VCaP (cell line): Measurements from ENCODE around the gene ARID4B.
"Not testable (repeated sequence)": the region's sequence is repeated elsewhere in the genome, so short reads cannot be mapped to it uniquely, and the experiment has no call there.

ENCODE experiments used
- H3K27ac ChIP-seq: fragments of 450-650 bp; 2 replicates; pipeline ENCODE4 v1.5.1; 2017
- TF ChIP-seq, protein P1 (sequence below): fragments of 450-650 bp; conservative IDR thresholded peaks from 2 replicates; pipeline ENCODE4 v1.5.1; 2017; ENCODE audit warnings: mild to moderate bottlenecking, moderate library complexity

Gene ARID4B

GRCh38 chr1:235160383-235160956 lies 167.5 kb downstream of the ARID4B start:
- peak overlapping the region; percentile 83 for H3K27ac ChIP-seq
- TF ChIP-seq, protein P1, sequence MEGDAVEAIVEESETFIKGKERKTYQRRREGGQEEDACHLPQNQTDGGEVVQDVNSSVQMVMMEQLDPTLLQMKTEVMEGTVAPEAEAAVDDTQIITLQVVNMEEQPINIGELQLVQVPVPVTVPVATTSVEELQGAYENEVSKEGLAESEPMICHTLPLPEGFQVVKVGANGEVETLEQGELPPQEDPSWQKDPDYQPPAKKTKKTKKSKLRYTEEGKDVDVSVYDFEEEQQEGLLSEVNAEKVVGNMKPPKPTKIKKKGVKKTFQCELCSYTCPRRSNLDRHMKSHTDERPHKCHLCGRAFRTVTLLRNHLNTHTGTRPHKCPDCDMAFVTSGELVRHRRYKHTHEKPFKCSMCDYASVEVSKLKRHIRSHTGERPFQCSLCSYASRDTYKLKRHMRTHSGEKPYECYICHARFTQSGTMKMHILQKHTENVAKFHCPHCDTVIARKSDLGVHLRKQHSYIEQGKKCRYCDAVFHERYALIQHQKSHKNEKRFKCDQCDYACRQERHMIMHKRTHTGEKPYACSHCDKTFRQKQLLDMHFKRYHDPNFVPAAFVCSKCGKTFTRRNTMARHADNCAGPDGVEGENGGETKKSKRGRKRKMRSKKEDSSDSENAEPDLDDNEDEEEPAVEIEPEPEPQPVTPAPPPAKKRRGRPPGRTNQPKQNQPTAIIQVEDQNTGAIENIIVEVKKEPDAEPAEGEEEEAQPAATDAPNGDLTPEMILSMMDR = no peak

DNA sequence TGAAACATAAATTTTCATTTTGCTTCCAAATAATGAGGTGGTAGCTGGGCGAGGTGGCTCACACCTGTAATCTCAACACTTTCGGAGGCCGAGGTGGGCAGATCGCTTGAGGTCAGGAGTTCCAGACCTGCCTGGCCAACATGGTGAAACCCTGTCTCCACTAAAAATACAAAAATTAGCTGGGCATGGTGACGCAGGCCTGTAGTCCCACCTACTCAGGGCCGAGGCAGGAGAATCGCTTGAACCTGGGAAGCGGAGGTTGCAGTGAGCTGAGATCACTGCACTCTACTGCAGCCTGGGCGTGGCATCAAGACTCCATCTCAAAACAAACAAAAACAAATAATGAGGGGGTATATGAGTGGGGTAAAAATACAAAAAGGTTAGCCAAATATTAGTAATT lies 168.0 kb downstream of the ARID4B start:
- H3K27ac ChIP-seq = peak overlapping the region; percentile 83; the same call in 1 of the 2 replicates

DNA sequence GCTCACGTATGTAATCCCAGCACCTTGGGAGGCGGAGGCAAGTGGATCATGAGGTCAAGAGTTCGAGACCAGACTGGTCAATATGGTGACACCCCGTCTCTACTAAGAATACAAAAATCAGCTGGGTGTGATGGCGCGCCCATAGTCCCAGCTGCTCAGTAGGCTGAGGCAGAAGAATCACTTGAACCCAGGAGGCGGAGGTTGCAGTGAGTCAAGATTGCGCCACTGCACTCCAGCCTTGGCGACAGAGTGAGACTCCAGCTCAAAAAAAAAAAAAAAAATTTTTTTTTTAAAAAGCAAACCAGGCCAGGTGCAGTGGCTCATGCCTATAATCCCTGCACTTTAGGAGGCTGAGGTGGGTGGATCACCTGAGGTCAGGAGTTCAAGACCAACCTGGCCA lies 168.7 kb downstream of the ARID4B start:
- H3K27ac ChIP-seq = not testable (repeated sequence)

GRCh38 chr1:235158680-235159079 lies 169.3 kb downstream of the ARID4B start:
- no peak overlapping the region for H3K27ac ChIP-seq
- TF ChIP-seq, protein P1 = no peak

DNA sequence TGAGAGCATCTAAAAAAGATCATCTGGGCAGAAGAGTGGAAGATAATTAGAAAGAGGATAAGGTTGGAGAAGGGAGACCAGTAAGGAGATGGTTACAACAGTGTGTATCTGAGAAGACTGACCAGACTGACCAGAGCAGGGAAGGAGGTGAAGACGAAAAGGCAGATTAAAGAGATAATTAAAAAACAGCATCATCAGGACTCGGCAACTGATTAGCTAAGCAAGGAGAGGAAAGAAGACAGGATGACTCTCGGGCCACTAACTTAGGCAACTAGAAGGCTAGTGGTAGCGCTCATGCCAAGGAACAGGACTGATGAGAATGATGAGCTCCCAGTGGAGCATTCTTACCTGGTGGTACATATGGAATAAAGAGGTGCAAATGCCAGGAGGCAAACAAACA lies 170.8 kb downstream of the ARID4B start:
- TF ChIP-seq, protein P1 = no peak
- peak overlapping the region; percentile 32 for H3K27ac ChIP-seq

- H3K27ac ChIP-seq = peak overlapping the region; percentile 32
- TF ChIP-seq, protein P1 = no peak
These were observed 171.2 kb downstream of the ARID4B start for GRCh38 chr1:235156740-235157139.

DNA sequence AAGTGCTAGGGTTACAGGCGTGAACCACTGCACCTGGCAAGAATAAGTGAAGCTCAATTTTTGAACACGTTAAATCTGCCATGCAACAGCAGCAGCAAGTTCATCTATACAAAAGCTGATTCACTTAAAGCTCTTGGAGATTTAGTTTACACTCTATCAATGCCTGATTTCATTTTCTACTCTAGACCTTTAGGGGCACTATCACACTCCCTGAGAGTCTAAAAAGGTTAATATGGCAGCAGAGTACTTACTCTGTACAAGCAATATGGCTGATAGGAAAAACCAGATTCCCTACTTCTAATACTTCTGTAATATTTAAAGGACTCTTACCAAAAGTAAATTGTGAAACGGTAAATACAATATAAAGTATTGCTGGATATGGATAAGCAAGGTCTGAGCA lies 171.7 kb downstream of the ARID4B start:
- TF ChIP-seq, protein P1 = peak; percentile 23; the same call in 1 of the 2 replicates
- H3K27ac ChIP-seq = peak overlapping the region; percentile 32

GRCh38 chr1:235152235-235152634 lies 175.7 kb downstream of the ARID4B start:
- TF ChIP-seq, protein P1 = no peak
- no peak overlapping the region for H3K27ac ChIP-seq

GRCh38 chr1:235151033-235151432 lies 176.9 kb downstream of the ARID4B start:
- TF ChIP-seq, protein P1 = no peak
- no peak overlapping the region for H3K27ac ChIP-seq
